ENCODE measurements around the gene CPE. TPM values are rescaled to one million over a fixed set of nuclear protein-coding genes. Genes with fewer than 3 reads are reported as not detected.

Gene CPE
- total RNA-seq, 4 donors from 2014 or later = 82.8 to 136 (median 113) TPM

DNA sequence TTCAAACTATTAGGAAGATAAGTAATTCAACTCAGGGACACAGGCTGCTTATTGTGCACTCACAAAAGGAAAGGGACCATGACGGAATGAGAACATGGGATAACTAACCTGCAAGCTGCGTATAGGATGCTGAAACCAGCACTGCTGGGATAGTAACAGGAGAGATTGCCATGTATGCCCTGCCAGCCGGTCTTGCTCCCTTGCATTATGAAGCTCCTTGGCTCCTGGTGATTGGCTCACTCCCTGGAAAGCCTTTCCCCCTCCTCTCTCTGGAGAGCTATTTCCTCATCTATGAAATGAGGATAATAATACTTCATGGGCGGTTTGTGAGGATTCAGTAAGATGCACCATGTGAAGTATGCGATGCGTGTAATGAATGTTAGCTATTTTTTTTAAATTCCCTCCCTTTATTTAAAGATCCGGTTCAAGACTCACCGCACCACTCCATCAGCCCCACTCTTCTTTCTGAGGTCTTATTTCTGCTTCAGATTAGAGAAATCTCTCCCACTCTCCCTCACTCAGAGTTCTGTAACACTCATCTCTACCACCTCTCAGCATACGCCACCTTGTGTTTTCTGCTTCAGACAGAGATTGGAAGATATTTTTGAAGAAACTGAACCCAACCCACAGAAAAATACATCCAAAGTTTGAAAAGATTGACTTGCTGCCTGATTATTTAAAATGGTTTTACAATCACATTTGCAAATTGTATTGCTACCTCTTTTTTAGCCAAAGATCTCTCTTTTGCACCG is 33.0 kb upstream of the CPE start:
- TF ChIP-seq EP300 (IDR thresholded peaks at IDR 0.05) (no peak), POLR2A (IDR thresholded peaks at IDR 0.05) (no peak)
- TF ChIP-seq, protein P1, sequence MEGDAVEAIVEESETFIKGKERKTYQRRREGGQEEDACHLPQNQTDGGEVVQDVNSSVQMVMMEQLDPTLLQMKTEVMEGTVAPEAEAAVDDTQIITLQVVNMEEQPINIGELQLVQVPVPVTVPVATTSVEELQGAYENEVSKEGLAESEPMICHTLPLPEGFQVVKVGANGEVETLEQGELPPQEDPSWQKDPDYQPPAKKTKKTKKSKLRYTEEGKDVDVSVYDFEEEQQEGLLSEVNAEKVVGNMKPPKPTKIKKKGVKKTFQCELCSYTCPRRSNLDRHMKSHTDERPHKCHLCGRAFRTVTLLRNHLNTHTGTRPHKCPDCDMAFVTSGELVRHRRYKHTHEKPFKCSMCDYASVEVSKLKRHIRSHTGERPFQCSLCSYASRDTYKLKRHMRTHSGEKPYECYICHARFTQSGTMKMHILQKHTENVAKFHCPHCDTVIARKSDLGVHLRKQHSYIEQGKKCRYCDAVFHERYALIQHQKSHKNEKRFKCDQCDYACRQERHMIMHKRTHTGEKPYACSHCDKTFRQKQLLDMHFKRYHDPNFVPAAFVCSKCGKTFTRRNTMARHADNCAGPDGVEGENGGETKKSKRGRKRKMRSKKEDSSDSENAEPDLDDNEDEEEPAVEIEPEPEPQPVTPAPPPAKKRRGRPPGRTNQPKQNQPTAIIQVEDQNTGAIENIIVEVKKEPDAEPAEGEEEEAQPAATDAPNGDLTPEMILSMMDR (IDR thresholded peaks at IDR 0.05) = no peak
- WGBS, 2 donors = 65 to 72% methylated on average over 10 of the region's 10 CpGs
- H3K36me3 ChIP-seq = peaks cover 0 to 20% (median 0%) of the 10 kb centered on the region in 3 donors

DNA sequence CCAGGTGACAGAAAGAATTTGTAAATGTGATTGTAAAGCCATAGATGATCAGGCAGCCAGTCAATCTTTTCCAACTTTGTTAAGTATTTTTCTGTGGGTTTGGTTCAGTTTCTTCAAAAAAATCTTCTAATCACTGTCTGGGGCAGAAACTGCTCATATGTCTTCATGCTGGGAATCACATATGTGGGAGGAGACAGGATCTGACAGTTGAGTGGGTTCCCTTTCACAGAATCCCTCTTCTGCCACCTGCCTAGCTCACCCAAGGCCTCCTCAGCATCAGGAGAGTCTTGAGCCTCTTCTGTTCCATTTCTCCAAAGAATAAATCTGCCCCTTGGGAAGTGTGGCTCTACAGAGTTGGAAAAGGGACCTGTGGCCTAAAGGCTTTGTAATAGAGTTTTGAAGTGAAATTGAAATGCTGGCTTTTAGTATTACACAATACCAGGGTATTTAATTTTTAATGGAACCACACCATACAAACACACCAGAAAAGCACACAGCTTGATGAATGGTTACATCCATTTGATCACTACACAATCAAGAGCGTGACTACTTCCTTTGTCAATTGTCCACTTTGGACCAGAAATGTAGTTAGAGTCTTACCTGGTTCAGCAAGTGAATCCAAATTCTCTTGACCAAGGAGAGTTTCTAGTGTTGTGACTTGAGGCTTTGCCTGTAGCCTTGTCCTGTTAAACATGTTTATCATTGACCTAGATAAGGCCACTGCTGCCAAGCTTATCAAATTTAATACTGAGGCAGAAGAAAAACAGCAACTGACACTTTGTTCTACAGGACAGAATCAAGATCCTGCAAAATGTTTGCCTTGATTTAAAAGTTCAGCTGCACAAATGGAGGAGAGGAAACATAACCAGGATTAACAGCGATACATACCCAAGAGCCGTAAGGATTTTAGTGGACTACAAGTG is 30.9 kb upstream of the CPE start:
- no peak overlapping the region for H3K27ac ChIP-seq
- DNase-seq (ENCODE audit: low spot score in 2 of 2) = no peak
- H3K9me3 ChIP-seq = no peaks in the 10 kb centered on the region
- H3K4me1 ChIP-seq = no peaks in the 10 kb centered on the region
- no peaks in the 10 kb centered on the region for H3K36me3 ChIP-seq
- H3K4me3 ChIP-seq = no peak overlapping the region
- TF ChIP-seq, protein P1 (IDR thresholded peaks at IDR 0.05) = no peak
- TF ChIP-seq POLR2A (IDR thresholded peaks at IDR 0.05) = no peak
- no peak for TF ChIP-seq EP300 (IDR thresholded peaks at IDR 0.05)
- 94% methylated on average over 3 of the region's 3 CpGs for WGBS, 2 donors
- H3K27me3 ChIP-seq = no peaks in the 10 kb centered on the region

More for the DNA sequence above, 33.0 kb upstream of the CPE start:
- H3K9me3 ChIP-seq = no peaks in the 10 kb centered on the region
- no peaks in the 10 kb centered on the region for H3K27me3 ChIP-seq
- no peak overlapping the region for H3K4me3 ChIP-seq
- H3K27ac ChIP-seq = no peak overlapping the region
- no peak for DNase-seq (ENCODE audit: low spot score in 2 of 2)
- no peaks in the 10 kb centered on the region for H3K4me1 ChIP-seq

DNA sequence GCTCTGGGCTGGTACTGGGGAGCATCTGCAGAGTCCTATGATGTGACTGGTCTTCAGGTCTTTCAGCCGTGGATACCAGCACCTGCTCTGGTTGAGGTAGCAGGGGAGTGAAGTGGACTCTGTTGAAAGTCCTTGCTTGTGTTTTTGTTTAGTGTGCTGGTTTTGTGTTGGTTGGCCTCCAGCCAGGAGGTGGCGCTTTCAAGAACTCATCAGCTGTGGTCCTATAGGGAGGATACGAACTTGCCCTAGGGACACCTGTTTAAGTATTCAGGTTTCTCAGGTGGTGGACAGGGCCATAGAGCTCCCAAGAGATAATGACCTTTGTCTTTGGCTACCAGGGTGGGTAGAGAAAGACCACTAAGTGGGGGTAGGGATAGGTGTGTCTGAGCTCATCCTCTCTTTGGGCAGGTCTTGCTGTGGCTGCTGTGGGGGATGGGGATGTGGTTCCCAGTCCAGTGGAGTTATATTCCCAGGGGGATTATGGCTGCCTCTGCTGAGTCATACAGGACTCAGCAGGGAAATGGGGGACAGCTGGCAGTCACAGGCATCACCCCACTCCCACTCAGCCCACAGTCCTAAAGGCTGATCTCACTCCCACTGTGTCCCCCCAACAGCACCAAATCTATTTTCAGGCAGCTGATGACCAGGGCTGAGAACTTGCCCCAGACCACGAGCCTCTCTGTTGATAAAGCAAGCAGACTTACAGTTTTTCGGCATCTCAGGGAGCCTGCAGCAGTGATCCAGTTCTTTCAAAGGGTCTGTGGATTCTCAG is 27.3 kb upstream of the CPE start:
- H3K27me3 ChIP-seq = no peaks in the 10 kb centered on the region
- H3K36me3 ChIP-seq = no peaks in the 10 kb centered on the region
- no peak overlapping the region for H3K4me3 ChIP-seq
- 88 to 93% methylated on average over 5 of the region's 5 CpGs for WGBS, 2 donors
- H3K4me1 ChIP-seq = no peaks in the 10 kb centered on the region
- TF ChIP-seq, protein P1 (IDR thresholded peaks at IDR 0.05) = no peak
- TF ChIP-seq POLR2A (IDR thresholded peaks at IDR 0.05) = no peak
- no peak overlapping the region for H3K27ac ChIP-seq
- no peak for DNase-seq (ENCODE audit: low spot score in 2 of 2)
- H3K9me3 ChIP-seq = no peaks in the 10 kb centered on the region

DNA sequence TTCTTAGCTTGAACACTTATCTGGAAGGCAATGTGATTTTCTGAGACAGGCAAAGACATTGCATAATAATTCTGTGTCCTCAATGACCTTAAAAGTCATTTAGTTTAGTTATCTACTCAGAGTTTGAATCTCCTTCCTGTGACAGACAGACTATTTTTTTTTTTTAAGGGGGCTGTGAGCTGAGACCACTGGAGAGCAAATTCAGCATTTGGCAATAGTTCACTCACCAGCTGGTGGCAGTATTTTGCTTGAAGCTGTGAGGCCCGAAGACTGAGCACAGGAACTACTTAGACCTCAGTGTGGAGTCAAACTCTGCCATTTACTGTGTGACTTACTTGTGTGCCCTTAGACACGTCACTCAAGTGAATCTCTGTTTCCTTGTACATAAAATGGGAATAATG is 22.9 kb upstream of the CPE start:
- WGBS, 2 donors = 0 to 17% methylated on average over 2 of the region's 2 CpGs
- TF ChIP-seq, protein P1 (IDR thresholded peaks at IDR 0.05) = peak in 3 of 5 experiments; percentile 21 to 25 (median 25)
- TF ChIP-seq EP300 (IDR thresholded peaks at IDR 0.05) (no peak), POLR2A (IDR thresholded peaks at IDR 0.05) (no peak)
- no peaks in the 10 kb centered on the region for H3K36me3 ChIP-seq
- no peaks in the 10 kb centered on the region for H3K27me3 ChIP-seq
- DNase-seq (ENCODE audit: low spot score in 2 of 2) = no peak
- no peaks in the 10 kb centered on the region for H3K4me1 ChIP-seq
- no peak overlapping the region for H3K27ac ChIP-seq
- H3K4me3 ChIP-seq = no peak overlapping the region
- no peaks in the 10 kb centered on the region for H3K9me3 ChIP-seq

Measured in tibial nerve (tissue), 4 donors.